HG02840 (cell line): ENCODE data around the gene TPGS2.
"Not testable (repeated sequence)": the region's sequence is repeated elsewhere in the genome, so short reads cannot be mapped to it uniquely, and the experiment has no call there.

Experiments
- ATAC-seq: cut with Tn5 transposase; IDR thresholded peaks from one replicate; pipeline ENCODE4 v1.9.1; 2021; ENCODE audit warnings: mild to moderate bottlenecking, moderate library complexity, moderate number of reproducible peaks; ENCODE audit not compliant: unreplicated experiment, low FRiP score

TPGS2 gene

GRCh38 chr18:36780748-36781147 is 48.1 kb downstream of the TPGS2 start:
- ATAC-seq, result no peak

GRCh38 chr18:36777566-36777965 is 51.2 kb downstream of the TPGS2 start:
- no peak for ATAC-seq

DNA sequence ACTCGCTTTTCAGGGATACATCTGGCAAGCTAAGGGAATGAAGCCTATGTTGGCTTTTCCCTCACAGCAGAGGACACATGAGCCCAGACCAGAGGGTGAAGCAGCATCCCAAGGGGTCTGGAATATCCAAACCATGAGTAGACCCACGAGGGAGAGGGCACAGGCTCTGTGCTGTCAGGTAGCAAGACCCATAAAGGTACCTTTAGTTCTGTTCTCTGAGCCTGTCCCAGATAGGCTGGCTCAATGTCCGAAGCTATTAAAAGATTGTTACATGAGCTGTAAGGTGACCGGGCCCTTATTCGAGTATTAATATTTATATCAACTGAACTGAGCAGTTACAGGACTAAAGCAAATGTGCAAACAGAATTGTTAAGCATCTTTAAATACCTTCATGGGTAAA is 52.2 kb downstream of the TPGS2 start:
- ATAC-seq, result no peak

DNA sequence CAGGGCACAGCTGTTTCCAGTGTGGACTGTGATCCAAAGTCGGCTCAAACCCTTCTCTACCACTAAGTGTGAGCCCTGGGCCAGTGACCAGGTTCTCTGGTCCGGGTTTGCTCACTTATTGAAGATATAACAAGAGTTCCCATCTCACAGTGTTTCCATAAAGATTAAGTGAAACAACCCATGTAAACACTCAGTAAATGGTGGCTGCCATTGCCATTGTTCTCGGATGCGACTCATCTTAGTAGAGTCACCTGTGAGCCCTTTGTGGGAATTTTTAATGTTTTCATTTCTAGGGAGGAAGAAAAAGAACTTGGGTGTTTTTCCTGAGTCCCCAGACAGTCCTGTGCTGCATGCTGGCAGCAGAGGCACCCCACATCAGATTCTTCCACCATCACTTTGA is 53.4 kb downstream of the TPGS2 start:
- no peak for ATAC-seq

DNA sequence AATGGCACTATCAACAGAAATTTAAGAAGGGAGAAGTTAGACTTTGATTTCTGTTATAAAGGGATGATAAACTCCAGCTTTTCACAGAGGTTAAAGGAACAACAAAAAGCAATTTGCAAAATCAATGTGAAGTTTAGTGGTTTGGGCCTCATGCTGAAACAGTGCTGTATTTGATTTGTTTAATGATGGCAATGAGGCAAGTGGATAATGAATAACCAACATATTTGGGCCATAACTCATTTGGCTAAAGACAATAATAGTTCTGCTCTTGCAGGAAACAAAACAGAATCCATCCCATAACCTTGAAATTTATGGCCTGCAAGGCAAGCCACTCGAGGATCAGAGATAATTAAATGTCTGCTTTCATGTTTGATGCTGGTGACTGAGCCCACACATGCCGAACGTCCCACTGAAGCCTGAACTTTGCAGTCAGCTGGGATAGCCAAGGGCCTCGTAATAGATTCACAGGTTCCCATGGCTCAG is 56.5 kb downstream of the TPGS2 start:
- ATAC-seq, result no peak

- ATAC-seq, result no peak
These were observed 57.6 kb downstream of the TPGS2 start for GRCh38 chr18:36771245-36771644.

DNA sequence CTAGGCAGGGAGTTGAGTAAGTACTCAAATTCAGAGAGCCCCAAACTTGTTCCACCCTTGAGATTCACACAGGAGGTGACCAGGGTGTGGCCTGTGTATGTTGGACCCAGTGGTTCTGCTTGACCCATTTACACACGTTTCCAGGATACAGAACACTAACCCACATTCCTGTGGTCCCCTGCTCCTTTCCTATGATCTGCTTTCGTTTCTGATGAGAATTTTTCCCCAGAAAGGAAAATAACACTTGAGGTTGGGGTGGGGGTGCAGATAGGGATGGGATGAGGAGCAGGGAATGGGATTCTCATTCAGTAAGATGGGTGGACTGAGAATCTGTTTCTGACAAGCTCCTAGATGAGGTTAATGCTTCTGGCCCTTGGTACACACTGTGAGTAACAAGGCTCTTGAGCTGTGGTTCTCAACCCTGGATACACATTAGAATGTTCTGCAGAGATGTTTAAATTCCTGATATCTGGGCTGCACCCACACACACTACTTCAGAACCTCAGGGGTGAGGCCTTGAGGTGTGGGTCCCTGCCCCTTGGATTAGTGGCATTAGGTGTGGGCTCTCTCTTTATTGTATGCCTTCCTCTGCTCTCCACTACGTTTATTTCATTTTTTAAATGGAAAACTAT is 58.4 kb downstream of the TPGS2 start:
- ATAC-seq, result no peak

DNA sequence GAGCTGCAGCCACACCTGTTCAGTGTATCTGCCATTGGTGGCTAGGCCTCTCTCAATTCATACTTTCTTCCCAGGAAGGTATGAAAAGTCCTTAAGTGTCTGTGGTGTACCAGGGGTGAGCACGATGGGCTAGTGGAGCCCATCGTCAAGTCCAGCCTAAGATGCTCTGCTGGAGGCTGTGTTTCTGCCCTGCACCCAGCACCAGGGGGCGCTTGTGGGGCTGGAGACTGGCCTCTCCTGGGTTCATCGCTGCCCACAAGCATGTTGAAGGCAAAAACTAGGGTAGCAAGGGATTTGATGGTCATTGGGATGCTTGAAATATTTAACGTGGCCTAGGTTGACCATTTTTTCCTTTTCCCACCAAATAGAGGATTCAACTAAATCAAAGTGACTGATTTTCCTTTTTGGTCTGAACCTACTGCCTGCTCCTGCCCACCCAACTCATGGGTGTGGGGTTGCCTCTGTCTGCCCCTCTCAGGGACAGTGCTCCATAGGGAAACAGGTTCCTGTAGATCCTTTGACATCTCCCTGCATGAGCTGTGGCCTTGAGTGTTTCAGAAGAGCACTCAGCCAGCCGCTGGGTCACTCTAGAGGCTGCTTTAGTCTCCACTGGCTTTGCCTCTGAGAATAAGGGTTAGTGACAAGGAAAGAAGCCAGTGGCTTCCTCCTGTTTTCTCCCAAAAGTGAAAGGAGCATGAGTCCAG is 59.0 kb downstream of the TPGS2 start:
- no peak for ATAC-seq

DNA sequence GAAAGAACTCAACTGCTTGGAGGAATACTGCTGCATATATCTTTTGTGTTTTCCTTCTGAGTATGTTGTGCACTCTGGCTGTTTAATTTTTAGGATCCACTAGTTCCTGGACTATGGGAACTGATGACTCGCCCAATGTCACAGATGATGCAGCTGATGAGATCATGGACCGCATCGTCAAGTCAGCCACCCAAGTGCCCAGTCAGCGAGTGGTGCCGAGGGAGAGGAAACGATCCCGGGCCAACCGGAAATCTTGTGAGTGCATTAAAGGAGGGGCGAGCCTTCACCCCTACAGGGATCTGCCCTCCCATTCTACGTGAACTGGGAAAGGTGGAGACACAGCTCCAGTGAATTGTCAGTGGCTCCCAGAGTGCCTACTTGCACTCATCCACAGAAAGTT is 59.6 kb downstream of the TPGS2 start:
- ATAC-seq, result no peak

DNA sequence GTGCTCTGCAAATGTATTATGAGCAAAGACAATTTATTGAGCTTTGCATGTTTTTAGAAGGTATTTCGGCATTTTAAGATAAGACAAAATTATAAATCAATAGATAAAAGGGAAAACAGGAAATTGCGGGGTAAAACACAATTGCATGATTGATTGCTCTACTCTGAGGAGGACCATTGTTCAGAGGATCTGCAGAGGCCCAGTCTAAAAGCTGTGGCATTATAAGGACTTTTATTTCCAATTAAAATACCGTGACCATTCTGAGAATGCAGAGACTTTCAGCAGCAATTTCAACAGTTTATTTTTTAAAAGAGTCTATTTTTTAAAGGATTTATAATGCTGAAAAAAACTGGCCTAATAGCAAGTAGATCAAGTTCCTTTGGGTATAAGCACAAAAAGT is 62.0 kb downstream of the TPGS2 start:
- no peak for ATAC-seq

DNA sequence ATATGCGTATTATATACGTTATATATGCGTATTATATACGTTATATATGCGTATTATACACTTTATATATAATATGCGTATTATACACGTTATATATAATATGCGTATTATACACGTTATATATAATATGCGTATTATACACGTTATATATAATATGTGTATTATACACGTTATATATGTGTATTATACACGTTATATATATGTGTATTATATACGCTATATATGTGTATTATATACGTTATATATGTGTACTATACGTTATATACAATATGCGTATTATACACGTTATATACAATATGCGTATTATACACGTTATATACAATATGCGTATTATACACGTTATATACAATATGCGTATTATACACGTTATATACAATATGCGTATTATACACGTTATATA is 65.8 kb downstream of the TPGS2 start:
- not testable (repeated sequence) for ATAC-seq

GRCh38 chr18:36762074-36762473 is 66.7 kb downstream of the TPGS2 start:
- ATAC-seq, result no peak

- ATAC-seq, result no peak
These were observed 67.6 kb downstream of the TPGS2 start for GRCh38 chr18:36761186-36761698.

GRCh38 chr18:36760598-36760997 is 68.2 kb downstream of the TPGS2 start:
- no peak for ATAC-seq

- no peak for ATAC-seq
These were observed 69.5 kb downstream of the TPGS2 start for GRCh38 chr18:36759167-36759776.

GRCh38 chr18:36758623-36759022 is 70.2 kb downstream of the TPGS2 start:
- no peak for ATAC-seq

DNA sequence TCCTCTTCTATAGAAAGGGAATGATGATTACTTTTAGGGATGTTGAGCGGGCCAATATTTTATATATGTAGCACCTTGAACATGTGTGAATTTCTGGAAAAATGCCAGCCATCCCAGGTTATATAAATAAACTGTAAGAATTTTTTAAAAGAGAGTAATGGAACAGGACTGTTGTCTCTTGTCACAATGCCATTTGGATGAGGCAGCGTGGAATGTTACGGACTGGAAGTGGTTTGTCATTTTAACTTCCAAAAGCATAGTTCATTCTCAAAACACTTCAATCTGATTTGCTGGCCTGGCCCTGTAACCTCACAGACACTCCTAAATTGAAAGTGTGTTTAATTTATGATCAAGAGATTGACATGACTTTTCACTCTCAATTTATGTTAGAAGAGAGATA is 70.8 kb downstream of the TPGS2 start:
- ATAC-seq, result no peak

GRCh38 chr18:36757081-36757480 is 71.7 kb downstream of the TPGS2 start:
- ATAC-seq, result no peak

DNA sequence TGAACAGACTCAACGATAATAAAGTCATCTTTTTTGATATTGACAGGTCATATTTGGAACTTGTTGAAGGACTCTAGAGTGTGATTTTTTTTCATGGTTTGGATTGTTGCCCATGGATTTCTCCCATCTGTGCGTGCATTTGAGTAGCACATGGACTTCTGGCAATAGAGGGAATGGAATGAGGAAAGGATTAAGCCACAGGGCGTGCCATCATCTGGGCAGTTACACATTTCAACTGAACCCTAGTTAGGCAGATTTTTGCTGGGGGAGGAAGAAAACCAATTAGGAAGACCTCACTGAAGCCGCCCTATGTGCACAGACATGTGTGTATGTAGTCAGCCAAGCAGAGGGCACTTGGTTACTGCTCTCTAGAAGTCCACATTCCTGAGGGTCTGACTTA is 72.6 kb downstream of the TPGS2 start:
- no peak for ATAC-seq

DNA sequence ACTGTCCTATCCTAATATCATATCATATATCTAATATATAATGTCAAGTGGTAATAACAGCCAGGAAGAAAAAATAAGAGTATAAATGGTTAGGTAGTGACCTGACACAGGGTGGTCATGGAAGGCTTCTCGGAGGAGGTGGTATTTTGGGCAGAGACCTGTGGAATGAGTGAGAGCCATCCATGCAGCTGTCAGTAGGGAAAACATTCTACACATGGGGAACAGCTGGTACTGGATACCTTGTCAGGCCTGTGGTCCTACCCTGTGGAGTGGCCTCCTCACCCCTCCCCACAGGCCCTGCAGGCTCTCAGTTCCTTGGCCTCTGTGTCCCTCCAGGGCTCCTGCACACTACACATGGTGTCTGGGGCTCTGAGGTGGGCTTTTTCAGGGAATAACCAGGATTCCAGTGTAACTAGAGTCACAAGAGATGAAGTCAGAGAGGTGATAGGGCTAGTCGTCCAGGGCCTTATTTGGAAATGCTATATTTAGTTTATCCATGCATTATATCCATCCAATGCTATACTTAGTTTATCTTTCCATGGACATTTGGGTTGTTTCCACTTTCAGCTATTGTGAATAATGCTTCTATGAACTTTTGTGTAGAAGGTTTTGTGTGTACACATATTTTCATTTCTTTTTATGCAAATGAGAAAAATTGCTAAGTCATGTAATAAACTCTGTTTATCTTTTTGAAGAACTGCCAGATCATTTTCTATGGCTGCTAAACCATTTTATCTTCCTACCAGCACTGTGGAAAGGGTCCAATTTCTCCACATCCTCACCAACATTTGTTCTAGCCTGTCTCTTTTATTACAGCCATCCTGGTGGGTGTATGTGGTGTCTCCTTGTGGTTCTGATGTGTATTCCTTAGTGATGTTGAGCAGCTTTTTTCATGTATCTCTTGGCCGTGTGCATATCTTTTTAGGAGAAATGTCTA is 75.6 kb downstream of the TPGS2 start:
- no peak for ATAC-seq
